Esophagus muscularis mucosa (tissue), 4 donors: ENCODE results near the gene REC8. TPM values are rescaled to one million over a fixed set of nuclear protein-coding genes. Genes with fewer than 3 reads are reported as not detected.
A peak's percentile ranks its signal among the peaks of the same experiment; 100 is the strongest.

Source experiments
- DNase-seq: peaks from one replicate; pipeline ENCODE4 v3.0.0-alpha.2; 2017; ENCODE audit errors: extremely low spot score
- H3K27ac ChIP-seq, 4 donors: fragments of 200-600 bp; sonication (generic); replicated peaks in 1 of 4; 1 replicate in 3 of 4; 2 replicates in 1 of 4; pipeline ENCODE4 v1.5.1; 2016 to 2019; ENCODE audit warnings: mild to moderate bottlenecking in 1 of 4
- H3K27me3 ChIP-seq, 4 donors: fragments of 200-600 bp; sonication (generic); one replicate each; pipeline versions ENCODE4 v1.5.1 to v1.6.0; 2016 to 2019
- H3K36me3 ChIP-seq, 4 donors: fragments of 200-600 bp; sonication (generic); one replicate each; pipeline ENCODE4 v1.5.1; 2016 to 2019
- H3K4me1 ChIP-seq, 4 donors: fragments of 200-600 bp; sonication (generic); one replicate each; pipeline ENCODE4 v1.5.1; 2016 to 2019
- H3K4me3 ChIP-seq, 4 donors: fragments of 200-600 bp; sonication (generic); 1 replicate in 2 of 4; 2 replicates in 2 of 4; pipeline ENCODE4 v1.5.1; 2016 to 2019; ENCODE audit warnings: mild to moderate bottlenecking in 4 of 4, moderate library complexity in 1 of 4
- H3K9me3 ChIP-seq, 4 donors: fragments of 200-600 bp; sonication (generic); 1 replicate in 3 of 4; 2 replicates in 1 of 4; pipeline ENCODE4 v1.5.1; 2016 to 2019
- CTCF ChIP-seq, 3 experiments: fragments of 200-600 bp in 2 of 3; fragments of 450-650 bp in 1 of 3; sonication (generic) in 2 of 3; IDR thresholded peaks; one replicate each; pipeline ENCODE4 v1.5.1; 2017 to 2019; ENCODE audit warnings: antibody characterized with exemption in 3 of 3, mild to moderate bottlenecking in 2 of 3, moderate library complexity in 1 of 3
- EP300 ChIP-seq: sonication (generic); formaldehyde crosslinking; IDR thresholded peaks from one replicate; pipeline ENCODE4 v1.6.1; 2017; ENCODE audit warnings: antibody characterized with exemption
- POLR2A ChIP-seq: fragments of 450-650 bp; IDR thresholded peaks from one replicate; pipeline ENCODE4 v1.6.1; 2017; ENCODE audit warnings: antibody characterized with exemption, moderate library complexity, mild to moderate bottlenecking, low read depth
- POLR2AphosphoS5 ChIP-seq, 2 donors: sonication (generic); formaldehyde crosslinking; IDR thresholded peaks; one replicate each; pipeline ENCODE4 v1.6.1; 2017; ENCODE audit warnings: antibody characterized with exemption in 2 of 2
- WGBS: methylation state at CpG from one replicate; pipeline ENCODE4 v1.1.5; 2018; 5-methylcytosine and 5-hydroxymethylcytosine counted together
- intact Hi-C: fragments of 100-400 bp; cut with DNase I; formaldehyde crosslinking; loops from one replicate; pipeline ENCODE4 v1.15.1; 2023
- total RNA-seq, 4 donors: library from RNA; depleted of rRNA; stranded (reverse); fragments of >200 nt; gene quantifications; one replicate each; pipeline versions ENCODE4 v1.1.0 to v1.2.1, GENCODE V29; 2016

Gene REC8
- total RNA-seq: 1 to 10 TPM; 4.6 to 5.9 (median 5.0) TPM

GRCh38 chr14:24171422-24172260, at the start of gene REC8:
Gene REC8 (plus strand): TSS chr14:24172080. CDS start chr14:24172553, 473 bp downstream.
- TF ChIP-seq CTCF (IDR thresholded peaks at IDR 0.05) (no peak), POLR2AphosphoS5 (IDR thresholded peaks at IDR 0.05) (peak; percentile 14 to 32), POLR2A (no peak), EP300 (no peak)
- Histone ChIP-seq H3K27ac (peak within 1 kb of the TSS; percentile 40 to 75 (median 59)), H3K27me3 (no peaks in the 10 kb centered on the region), H3K9me3 (no peaks in the 10 kb centered on the region), H3K36me3 (peaks cover 15 to 45% (median 36%) of the 10 kb centered on the region in 4 donors), H3K4me3 (peak within 1 kb of the TSS; percentile 49 to 58 (median 52)), H3K4me1 (peaks cover 7 to 22% (median 20%) of the 10 kb centered on the region in 4 donors)
- WGBS: 39% methylated on average over 11 of the region's 63 CpGs
- DNase-seq: peak; percentile 95
- intact Hi-C loops: no loop called here

GRCh38 chr14:24122416-24122815, 49.5 kb upstream of the REC8 start:
- intact Hi-C loops: no loop called here
- H3K27ac ChIP-seq: no peak overlapping the region
- no peak overlapping the region for H3K4me3 ChIP-seq
- TF ChIP-seq CTCF (IDR thresholded peaks at IDR 0.05): no peak
- TF ChIP-seq EP300: no peak
- TF ChIP-seq POLR2A: no peak
- TF ChIP-seq POLR2AphosphoS5 (IDR thresholded peaks at IDR 0.05): no peak
- DNase-seq: no peak
- H3K36me3 ChIP-seq: peaks cover 32 to 74% (median 67%) of the 10 kb centered on the region in 4 donors
- no peaks in the 10 kb centered on the region for H3K4me1 ChIP-seq
- no peaks in the 10 kb centered on the region for H3K27me3 ChIP-seq
- WGBS: 98% methylated on average over 4 of the region's 4 CpGs
- H3K9me3 ChIP-seq: no peaks in the 10 kb centered on the region

GRCh38 chr14:24122898-24123297, 49.0 kb upstream of the REC8 start:
- Histone ChIP-seq H3K4me1 (no peaks in the 10 kb centered on the region), H3K36me3 (peaks cover 30 to 69% (median 62%) of the 10 kb centered on the region in 4 donors), H3K27ac (no peak overlapping the region), H3K27me3 (no peaks in the 10 kb centered on the region), H3K9me3 (no peaks in the 10 kb centered on the region), H3K4me3 (no peak overlapping the region)
- TF ChIP-seq POLR2AphosphoS5 (IDR thresholded peaks at IDR 0.05) (no peak), EP300 (no peak), POLR2A (no peak), CTCF (IDR thresholded peaks at IDR 0.05) (no peak)
- intact Hi-C loops: no loop called here
- DNase-seq: no peak
- 100% methylated on average over 1 of the region's 8 CpGs for WGBS

- 92% methylated on average over 8 of the region's 9 CpGs for WGBS
- intact Hi-C loops: no loop called here
- no peaks in the 10 kb centered on the region for H3K9me3 ChIP-seq
- H3K27ac ChIP-seq: no peak overlapping the region
- TF ChIP-seq CTCF (IDR thresholded peaks at IDR 0.05) (no peak), EP300 (no peak), POLR2AphosphoS5 (IDR thresholded peaks at IDR 0.05) (no peak), POLR2A (no peak)
- no peak overlapping the region for H3K4me3 ChIP-seq
- H3K36me3 ChIP-seq: peaks cover 22 to 61% (median 54%) of the 10 kb centered on the region in 4 donors
- no peak for DNase-seq
- no peaks in the 10 kb centered on the region for H3K27me3 ChIP-seq
- no peaks in the 10 kb centered on the region for H3K4me1 ChIP-seq
Measured at GRCh38 chr14:24123424-24124417, 48.2 kb upstream of the REC8 start.
